Hematopoietic multipotent progenitor cell (in vitro differentiated cells): ENCODE results near the gene TMEM200A. TPM values are rescaled to one million over a fixed set of nuclear protein-coding genes. Genes with fewer than 3 reads are reported as not detected.
A peak's percentile ranks its signal among the peaks of the same experiment; 100 is the strongest.

Source experiments
- DNase-seq, 3 donors: peaks; one replicate each; pipeline ENCODE4 v3.0.0-alpha.2; 2011 to 2015; ENCODE audit warnings: low read depth in 2 of 3, low spot score in 2 of 3
- total RNA-seq: library from RNA; depleted of rRNA; stranded (reverse); fragments of >200 nt; gene quantifications from one replicate; pipeline ENCODE4 v1.2.3, GENCODE V29; 2012

TMEM200A gene
- total RNA-seq, 1 donor: 3.5 TPM

DNA sequence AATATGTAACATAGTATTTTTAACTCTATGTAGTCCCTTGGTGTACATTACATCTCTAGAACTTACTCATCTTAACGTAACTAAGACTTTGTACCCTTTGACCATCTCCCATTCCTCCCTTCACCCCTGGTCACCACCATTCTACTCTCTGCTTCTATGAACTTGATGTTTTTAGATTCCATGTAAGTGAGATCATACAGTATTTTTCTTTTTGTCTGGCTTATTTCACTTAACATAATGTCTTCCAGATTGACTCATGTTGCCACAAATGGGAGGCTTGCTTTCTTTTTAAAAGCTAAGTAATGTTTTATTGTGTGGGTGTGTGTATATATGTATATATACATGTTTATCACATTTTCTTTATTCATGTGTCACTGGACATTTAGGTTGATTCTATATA lies 55.8 kb downstream of the TMEM200A start:
- DNase-seq: no peak

DNA sequence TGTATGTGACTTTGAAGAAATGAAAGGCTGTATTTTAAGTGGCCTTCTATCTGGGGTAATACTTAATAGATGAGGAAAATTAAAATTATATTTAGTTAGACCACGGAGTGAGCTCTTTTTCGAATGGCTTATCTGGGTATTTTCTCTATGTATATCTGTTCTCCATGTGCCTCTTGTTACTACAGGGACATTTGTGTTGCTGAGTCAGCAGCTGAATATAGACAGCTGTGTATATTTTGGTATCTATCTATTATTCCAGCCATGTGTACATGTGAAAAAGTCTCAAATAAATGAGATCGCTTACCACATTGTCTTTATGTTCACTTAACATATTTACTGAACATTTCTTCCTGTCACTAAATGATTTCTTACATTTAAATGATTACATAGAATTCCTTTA lies 57.2 kb downstream of the TMEM200A start:
- DNase-seq: no peak

DNA sequence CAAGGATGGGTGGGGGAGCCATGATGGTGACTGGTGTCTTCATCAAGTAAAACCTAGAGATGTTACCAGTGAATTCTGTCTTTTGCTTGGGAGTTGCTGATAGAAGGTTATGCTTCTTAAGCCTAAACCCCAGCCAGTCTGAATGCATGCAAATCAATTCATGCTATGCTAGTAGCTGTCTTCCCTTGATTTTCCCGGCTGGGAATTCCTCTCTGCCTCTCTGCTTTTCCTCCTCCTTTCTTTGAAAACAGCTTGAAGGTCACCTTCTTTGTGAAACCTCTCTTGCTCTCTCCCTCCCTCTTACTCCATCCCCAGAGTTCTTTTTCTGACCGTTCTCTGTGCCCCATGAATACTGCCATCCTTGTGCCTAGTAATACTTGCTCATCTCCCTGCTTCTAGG lies 58.9 kb downstream of the TMEM200A start:
- no peak for DNase-seq

DNA sequence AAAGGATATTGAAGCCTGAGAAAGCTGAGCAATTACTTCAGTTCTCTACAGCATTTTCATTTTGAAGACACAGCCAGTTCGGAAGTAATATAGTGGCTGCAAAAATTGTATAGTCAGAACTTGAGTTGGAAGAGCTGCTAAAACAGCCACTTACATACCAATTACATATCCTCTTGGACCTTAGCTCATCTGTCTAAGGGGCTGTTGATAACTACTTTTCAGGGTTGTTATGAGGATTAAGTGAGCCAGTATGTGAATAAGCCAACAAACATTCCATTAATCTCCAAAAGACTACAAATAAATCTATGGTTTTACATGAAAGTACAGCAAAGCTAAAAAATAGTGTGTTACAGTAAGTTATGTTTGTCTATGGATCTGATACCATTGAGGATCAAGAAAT lies 59.7 kb downstream of the TMEM200A start:
- DNase-seq: no peak

DNA sequence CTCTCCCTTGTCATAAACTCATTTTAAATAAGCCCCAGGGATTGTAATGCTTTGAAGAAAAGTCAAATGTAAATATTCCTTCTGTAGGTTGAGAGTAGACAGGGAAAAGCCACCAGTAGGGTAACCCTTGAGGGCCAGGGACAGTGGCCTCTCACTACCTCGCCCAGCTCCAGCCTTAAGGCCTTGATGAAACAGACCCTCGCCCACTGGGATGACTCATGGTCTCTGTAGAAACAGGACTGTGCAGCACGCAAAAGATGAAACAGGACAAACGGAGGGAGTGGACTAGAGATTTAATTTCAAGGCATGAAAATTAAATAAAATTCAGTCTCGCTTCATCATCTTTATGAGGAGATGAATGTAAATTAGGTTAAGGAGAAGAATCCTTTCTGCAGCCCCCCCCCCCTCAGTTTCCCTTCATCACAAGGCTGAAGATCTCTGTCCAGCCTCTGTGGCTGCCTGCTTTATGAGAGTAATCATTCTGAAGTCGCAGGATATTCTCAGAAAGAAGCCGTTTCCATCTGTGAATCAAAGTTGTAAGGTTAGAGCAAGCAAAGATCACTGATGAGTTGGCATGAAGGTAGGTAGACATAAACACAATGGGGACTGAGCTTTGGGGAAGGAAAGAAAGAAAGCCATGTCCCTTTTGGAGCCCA lies 60.4 kb downstream of the TMEM200A start:
- no peak for DNase-seq

DNA sequence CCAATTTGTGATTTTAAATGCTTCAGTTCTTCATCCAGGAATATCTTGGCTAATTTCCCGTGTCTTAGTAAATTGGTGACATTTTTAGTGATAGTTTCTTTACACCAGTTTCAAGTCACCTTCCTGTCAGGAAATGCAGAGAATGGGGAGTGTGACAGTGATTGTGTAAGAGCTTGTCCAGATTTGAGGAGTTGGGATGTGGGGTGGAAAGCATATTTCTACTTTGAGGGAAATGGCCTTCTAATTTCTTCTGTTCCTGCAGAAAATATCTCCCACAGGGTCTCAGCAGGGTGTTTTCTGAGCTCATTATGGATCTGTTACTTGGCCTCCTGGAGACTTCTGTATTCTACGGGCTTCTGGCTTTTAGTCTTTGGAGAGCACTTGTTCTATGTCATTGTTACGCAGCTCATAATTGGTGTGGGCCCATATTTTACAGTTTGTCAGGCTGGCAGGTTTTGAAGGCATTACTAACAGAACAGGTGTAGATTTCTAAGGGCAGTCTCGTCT lies 65.6 kb downstream of the TMEM200A start:
- DNase-seq: no peak

DNA sequence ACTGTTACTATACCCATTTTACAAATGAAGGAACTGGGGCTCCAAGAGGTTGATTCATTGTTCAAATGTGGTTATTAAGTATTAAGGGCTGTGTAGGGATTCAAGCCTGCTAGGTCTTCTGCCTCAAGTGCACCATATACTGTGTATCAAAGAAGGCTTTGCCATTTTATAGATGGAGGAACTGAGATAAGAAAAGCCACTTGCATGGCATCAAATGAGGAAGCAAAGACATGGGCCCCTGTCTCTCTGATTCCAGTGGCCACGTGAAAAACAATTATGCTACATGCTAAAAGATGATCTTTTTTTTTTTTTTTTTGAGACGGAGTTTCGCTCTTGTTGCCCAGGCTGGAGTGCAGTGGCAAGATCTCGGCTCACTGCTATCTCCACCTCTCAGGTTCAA lies 67.0 kb downstream of the TMEM200A start:
- peak in 2 of 3 donors; percentile 9 to 69 for DNase-seq

DNA sequence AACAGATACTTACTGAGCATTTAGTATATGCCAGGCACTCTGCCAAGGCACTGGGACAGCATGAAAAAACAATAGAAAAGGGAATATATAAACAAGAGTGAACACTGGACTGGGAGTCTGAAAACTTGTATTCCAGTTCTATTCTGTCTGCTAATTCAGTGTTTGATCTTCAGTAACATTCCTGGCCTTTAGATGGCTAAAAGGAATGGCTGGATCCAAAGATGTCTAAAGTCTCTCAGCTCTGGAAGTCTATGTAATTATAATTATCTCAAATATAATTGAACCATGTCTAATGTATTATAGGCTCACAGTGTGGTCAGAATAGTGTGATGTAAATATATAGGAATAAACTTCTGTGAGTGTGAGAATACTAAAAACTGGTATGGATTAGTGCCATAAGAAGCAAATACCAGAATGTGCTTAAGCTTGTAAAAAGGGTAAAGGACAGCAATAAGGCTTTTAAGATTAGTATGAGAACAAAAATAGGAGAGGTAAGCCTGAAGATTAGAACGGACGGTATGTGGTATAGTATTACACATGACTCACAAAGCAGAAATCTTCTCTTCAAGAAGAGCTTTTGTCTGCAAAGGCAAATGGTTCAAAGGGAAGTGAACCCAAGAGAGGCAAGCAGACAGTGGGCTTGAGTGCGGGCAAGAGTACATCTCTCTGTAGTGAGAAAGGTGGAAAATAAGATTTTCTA lies 68.5 kb downstream of the TMEM200A start:
- no peak for DNase-seq

DNA sequence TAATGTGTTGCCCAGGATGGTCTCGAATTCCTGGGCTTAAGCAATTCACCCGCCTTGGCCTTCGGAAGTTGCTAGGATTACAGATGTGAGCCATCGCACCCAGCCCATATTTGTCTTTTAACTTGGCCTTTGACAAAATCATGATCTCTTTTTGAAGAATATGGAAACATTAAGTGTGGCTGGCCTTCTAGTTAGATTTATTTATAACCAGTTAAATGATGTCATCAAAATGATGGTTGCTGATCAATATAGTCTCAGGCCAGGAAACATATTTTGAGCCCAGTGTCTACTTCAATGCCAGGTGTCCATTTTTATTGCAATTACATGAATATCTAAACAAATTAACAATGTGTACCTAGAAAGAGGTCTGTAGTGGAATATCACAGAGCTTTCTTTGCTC lies 69.4 kb downstream of the TMEM200A start:
- DNase-seq: no peak

DNA sequence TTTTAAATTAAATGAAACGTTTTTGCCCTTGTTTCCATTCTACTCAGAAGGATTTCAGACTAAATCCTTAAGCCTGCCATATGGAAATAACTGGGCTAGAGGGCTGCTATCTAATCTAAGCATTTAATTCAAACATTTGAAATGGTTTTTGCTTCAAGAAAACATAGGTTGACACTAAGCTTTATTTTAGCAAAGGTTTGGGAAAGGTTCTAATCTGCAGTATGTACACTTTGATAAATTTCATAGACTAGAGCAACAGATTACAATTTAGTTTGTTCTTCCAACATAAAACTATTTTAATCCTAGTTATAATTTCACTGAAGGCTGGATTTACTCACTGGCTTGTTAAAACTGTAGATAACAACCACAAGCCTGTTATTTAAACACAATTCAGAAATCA lies 72.1 kb downstream of the TMEM200A start:
- no peak for DNase-seq

DNA sequence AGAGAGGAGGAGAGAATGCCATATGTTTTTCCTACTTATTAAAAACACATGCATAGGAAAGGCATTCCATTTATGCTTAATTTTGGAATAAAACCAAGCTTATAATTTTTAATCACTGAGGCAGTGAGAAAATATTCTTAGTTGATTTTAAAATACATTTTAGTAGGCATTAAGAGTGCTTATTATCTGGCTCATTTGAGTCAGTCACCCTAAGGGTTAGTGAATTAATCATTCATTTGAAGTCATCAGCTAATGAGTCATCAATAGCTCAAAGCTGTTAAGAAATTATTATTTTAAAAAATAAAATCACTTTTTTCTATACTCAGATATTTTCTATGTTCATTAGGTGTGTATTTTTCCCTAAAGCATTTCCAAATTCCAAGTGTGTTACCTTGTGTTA lies 81.6 kb downstream of the TMEM200A start:
- no peak for DNase-seq

DNA sequence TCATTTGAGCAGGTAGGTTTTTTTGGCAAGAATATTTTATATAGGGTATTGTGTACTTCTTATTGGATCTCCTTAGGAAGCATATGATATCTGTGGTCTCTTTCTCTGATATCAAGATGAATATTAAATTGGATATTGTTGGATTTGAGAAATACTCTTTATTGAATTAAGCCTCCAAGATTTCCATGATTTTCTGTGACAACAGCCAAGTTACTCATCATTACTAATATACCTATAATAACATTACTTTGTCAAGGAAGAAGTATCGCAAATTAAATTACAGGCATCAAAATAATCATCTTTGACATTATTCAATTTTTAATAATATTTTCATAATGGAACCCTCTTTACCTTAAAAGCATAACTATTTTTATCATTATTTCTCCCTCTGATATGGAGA lies 86.5 kb downstream of the TMEM200A start:
- no peak for DNase-seq

DNA sequence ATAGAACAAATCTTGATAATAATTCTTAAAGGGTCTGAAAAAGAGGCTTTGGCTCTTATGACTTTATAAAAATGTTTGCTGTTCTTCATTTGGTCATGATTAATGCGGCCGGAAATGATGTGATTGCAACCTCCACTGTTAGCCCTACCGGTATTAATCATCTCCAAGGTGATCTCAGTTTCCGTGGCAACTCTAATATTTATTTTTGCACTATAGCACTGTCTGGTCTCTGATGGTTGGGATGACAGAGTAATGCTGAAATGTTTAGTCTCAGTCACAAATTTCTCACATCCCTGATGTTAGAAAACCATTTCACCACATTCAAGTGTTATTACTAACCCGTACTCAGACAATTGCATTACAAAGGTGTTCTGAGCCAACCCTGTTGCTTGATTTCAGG lies 87.4 kb downstream of the TMEM200A start:
- DNase-seq: no peak

DNA sequence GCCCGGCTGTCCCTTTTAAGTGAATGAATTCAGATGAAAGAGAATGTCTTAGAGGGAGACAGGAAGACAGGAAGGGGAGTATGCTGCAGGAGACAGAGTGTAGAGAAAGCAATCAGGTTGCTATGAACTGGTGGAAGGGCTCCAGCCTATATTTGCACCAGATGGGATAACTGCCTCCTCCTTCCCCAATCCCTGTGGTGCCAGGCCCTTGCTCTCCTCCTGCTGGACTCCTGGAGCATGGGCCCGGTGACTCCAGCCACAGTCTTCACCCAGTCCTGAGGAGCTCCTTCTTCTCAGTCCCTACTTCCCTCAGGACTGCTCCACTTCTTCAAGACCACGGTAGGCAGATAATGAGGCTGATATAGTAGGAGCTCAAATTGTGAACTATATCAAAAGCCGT lies 91.8 kb downstream of the TMEM200A start:
- DNase-seq: no peak

DNA sequence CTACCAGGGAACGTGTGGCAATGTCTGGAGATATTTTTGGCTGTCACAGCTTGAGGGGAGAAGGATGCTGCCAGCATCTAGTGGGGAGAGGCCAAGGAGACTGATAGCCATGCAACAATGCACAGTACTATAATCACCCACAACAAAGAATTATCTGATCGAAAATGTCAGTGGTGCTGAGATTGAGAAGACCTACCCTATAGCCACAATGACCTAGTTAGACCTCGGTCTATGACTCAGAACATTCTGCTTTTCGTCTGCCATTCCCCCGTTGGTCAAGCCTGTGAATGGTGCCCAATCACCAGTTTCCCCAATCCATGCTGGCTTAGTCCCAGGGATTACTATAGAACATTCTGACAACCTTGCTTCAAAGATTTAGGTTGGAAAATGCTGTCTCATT lies 93.5 kb downstream of the TMEM200A start:
- no peak for DNase-seq

DNA sequence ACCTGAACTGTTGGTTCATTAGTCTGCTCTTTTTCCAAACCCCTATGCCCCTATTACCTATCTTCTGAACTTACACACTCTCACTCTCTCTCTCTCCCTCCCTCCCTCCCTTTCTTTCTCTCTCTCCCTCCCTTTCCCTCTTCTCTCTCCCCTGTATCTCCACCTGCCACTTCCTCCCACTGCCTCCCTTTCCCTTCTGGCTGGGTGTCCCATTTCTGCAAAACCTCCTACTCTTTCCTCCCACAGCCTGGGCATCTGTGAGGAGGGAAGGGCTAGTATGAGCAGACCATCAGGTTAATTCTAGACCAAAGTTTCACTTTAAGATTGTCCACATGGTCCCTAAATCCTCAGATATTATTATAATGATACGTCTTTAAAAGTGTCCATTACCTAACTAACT lies 95.1 kb downstream of the TMEM200A start:
- no peak for DNase-seq

DNA sequence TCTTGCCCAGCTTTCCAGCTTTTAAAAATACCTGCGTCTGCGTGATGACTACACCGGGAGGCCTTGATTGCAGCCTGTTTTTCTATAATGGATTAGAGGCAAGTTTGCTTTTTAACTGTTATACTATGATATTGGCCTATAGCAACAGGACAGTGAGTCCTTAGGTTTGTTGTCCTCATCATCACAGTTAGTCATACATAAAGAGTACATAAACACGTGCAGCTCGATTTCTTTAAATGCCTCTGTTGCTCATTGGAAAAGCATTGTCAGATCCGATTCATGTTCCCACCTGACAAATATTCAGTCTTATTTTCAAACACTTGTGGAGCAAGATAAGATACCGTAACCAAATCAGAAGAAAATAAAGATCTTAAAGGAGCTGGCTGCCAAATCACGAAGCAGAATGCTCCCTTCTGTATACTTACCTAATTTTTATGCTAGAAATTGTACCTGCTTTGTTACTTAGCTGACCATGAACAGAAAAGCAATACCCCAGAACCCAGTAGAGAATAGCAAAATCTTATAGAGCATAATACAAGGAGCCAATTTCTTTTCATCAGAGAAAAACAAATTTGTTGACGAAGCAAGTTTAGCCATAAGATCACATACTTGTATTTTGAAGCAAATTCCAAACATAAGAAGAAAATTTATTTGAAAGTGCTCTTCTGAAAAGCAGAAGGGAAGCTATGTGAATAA lies 100.4 kb downstream of the TMEM200A start:
- DNase-seq: no peak

DNA sequence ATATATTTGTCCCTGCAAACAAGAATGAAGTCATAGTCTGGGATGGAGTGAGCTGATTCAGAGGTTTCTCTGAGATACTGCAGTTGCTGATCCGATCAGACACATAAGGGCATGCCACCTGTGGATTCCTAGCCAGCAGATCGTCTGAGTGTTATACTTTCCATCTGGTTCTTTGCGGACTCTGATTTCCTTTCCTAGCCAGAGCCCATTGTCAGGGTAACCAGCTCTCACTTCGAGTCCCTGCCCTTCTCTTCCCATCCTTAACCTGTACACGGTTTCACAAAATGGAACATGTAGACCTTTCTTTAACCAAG lies 100.9 kb downstream of the TMEM200A start:
- DNase-seq: no peak

DNA sequence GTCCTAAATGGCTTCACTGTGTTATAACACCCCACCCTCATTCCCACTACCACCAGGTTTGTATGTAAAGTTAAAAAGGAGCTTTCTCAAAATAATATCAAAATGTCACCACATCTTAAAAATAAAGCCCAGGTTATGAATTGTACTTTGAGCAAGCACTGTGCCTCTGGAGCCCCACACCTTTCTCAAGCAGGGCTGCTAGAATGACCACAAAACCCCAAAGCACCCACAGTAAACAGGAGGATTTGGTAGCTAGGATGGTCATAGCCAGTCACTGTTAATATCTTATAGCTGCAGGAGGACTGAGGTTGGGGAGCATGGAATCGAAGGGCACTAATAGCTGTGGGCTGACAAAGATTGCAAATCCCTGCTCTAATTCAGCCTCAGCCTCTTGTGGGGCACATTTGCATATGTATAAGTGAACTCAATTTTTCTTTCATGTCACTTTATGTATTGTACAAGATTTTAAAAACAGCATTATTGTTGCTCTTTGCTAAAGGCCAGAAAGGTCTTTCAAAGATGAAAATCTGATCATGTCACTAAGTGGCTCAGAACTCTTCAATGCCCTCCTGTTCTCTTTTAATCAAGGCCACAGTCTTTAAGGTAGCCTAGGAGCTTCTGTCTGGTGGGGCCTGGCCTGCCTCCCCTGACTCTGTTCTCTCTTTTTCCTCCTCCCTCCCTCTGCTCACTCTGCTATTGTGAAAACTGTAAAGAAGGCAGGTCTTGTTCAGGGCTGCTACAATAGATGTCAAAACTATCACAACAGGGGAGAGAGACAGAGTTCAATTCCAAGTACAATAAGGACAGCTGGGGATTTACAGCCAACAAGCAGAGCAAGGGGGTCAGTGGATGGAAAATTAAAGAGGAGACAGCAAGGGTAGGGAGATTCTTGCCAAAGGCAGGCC lies 101.6 kb downstream of the TMEM200A start:
- DNase-seq: no peak

DNA sequence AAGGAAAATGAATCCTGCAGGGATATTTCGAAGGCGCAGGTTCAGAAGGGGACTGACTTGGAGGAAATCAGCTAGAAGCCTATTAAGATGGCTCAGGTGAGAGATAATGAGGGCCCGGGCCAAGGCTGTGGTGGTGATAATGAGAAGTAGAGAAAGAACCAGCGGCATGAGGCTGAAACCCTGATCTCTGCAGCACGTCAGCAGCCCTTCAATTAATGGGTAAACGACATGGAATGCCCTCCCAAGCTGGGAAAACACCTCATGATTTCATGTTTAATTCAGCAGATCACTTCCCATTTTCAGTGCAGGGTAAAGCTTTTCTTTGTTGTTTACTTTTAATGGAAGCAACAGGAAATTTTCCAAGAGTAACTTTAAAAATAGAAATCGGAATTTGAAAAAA lies 104.9 kb downstream of the TMEM200A start:
- DNase-seq: no peak

DNA sequence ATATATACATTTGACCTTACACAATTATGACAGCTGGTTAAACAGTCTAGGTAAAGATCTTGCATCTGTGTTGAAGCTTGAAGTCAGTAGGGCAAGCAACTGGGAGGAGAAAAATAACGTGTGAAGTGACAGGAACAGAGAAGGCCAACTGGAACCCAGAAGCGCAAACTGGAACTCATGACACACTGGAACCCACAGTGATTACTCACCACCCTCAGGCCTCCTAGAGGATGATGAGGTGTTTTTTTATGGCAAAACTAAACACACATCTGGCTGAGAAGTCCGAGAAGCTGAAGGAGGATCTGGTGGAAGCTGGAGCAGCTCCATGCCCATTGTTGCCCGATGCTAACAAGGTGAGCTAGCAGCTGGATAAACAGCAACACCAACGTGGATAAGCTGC lies 108.1 kb downstream of the TMEM200A start:
- DNase-seq: no peak
